Stimulated activated CD4-positive, alpha-beta T cell treated with anti-CD3 and anti-CD28 coated beads, TNF-alpha, amount 100 ng/mL, for 4 hours (primary cell): ENCODE measurements around the gene ZNG1C.
"Not testable (repeated sequence)": the region's sequence is repeated elsewhere in the genome, so short reads cannot be mapped to it uniquely, and the experiment has no call there.

Experiments
- DNase-seq, 3 experiments: peaks; one replicate each; pipeline ENCODE4 v3.0.0-alpha.2; 2020; ENCODE audit warnings: low read depth in 3 of 3

Gene ZNG1C

GRCh38 chr9:68342265-68343025, 100.7 kb downstream of the ZNG1C start:
- not testable (repeated sequence) for DNase-seq

- DNase-seq: not testable (repeated sequence)
Observed at GRCh38 chr9:68343242-68343641, 101.5 kb downstream of the ZNG1C start.

- DNase-seq: not testable (repeated sequence)
Observed at GRCh38 chr9:68343992-68344391, 102.2 kb downstream of the ZNG1C start.
